T-cell (primary cell): ENCODE measurements around the gene RGL1. TPM values are rescaled to one million over a fixed set of nuclear protein-coding genes. Genes with fewer than 3 reads are reported as not detected.
A peak's percentile ranks its signal among the peaks of the same experiment; 100 is the strongest.

Experiments
- ATAC-seq, 4 experiments: fragments of 200-7000 bp in 3 of 4; fragments of 150-1000 bp in 1 of 4; cut with Tn5 transposase; replicated peaks in 1 of 4; 1 replicate in 3 of 4; 2 replicates in 1 of 4; pipeline ENCODE4 v1.10.0; 2021; ENCODE audit warnings: moderate library complexity in 3 of 4, mild to moderate bottlenecking in 2 of 4, moderate number of reproducible peaks in 1 of 4
- CTCF ChIA-PET, 2 donors: fragments of 300-600 bp; sonication (Branson Sonifier 250); formaldehyde crosslinking; loops; one replicate each; lab custom pipeline; 2022; ENCODE audit warnings: antibody characterized with exemption in 2 of 2; lab: Charles Lee
- POLR2A ChIA-PET, 2 donors: fragments of 300-600 bp; sonication (Branson Sonifier 250); formaldehyde crosslinking; loops; one replicate each; lab custom pipeline; 2022; ENCODE audit warnings: antibody characterized with exemption in 2 of 2; lab: Charles Lee
- DNase-seq, 35 experiments: peaks; one replicate each; pipeline versions ENCODE4 v3.0.0 to v3.0.0-alpha.2; 2013 to 2023
- H3K27ac ChIP-seq: one replicate; pipeline ENCODE4 v1.5.1; 2013; ENCODE audit warnings: low read length
- H3K27me3 ChIP-seq, 2 experiments: replicated peaks in 1 of 2; 1 replicate in 1 of 2; 2 replicates in 1 of 2; pipeline versions ENCODE4 v1.6.1 to v1.7.0; 2013; ENCODE audit warnings: low read length in 1 of 2, mixed read lengths in 1 of 2; ENCODE audit not compliant: control insufficient read depth in 2 of 2, insufficient read depth in 2 of 2; ENCODE audit errors: extremely low read depth in 1 of 2
- H3K36me3 ChIP-seq, 2 donors: 1 replicate in 1 of 2; 2 replicates in 1 of 2; pipeline versions ENCODE4 v1.6.1 to v1.7.0; 2013; ENCODE audit warnings: low read length in 1 of 2; ENCODE audit not compliant: control insufficient read depth in 2 of 2, insufficient read depth in 1 of 2; ENCODE audit errors: extremely low read depth in 1 of 2
- H3K4me1 ChIP-seq, 2 experiments: 1 replicate in 1 of 2; 2 replicates in 1 of 2; pipeline versions ENCODE4 v1.6.1 to v1.7.0; 2013; ENCODE audit warnings: low read length in 2 of 2, mixed read lengths in 1 of 2; ENCODE audit not compliant: insufficient read depth in 2 of 2, control insufficient read depth in 1 of 2; ENCODE audit errors: extremely low read depth in 1 of 2
- H3K4me3 ChIP-seq, 2 donors: 1 replicate in 1 of 2; 2 replicates in 1 of 2; pipeline versions ENCODE4 v1.5.1 to v1.7.0; 2013; ENCODE audit warnings: mild to moderate bottlenecking in 2 of 2, low read length in 1 of 2, moderate library complexity in 1 of 2; ENCODE audit not compliant: control insufficient read depth in 1 of 2; ENCODE audit errors: extremely low read depth in 1 of 2
- H3K9me3 ChIP-seq: 2 replicates; pipeline ENCODE4 v1.7.0; 2013
- H3K27ac Mint-ChIP-seq, 2 donors: one replicate each; pipeline ENCODE4 v1.8.0; 2020 to 2021; ENCODE audit warnings: mild to moderate bottlenecking in 2 of 2, mixed read lengths in 2 of 2
- H3K27me3 Mint-ChIP-seq, 2 donors: one replicate each; pipeline ENCODE4 v1.8.0; 2021 to 2022; ENCODE audit warnings: mixed read lengths in 2 of 2
- H3K36me3 Mint-ChIP-seq: one replicate; pipeline ENCODE4 v1.8.0; 2021; ENCODE audit warnings: mixed read lengths
- H3K4me1 Mint-ChIP-seq, 3 donors: one replicate each; pipeline ENCODE4 v1.8.0; 2020 to 2022; ENCODE audit warnings: mixed read lengths in 3 of 3, mild to moderate bottlenecking in 1 of 3
- H3K4me3 Mint-ChIP-seq, 3 donors: one replicate each; pipeline ENCODE4 v1.8.0; 2020 to 2022; ENCODE audit warnings: mild to moderate bottlenecking in 3 of 3, mixed read lengths in 3 of 3, moderate library complexity in 3 of 3
- H3K9me3 Mint-ChIP-seq, 3 donors: one replicate each; pipeline ENCODE4 v1.8.0; 2020 to 2022; ENCODE audit warnings: mixed read lengths in 3 of 3
- WGBS: methylation state at CpG from one replicate; pipeline ENCODE4 v1.1.5; 2013; ENCODE audit warnings: missing lambda C conversion rate; ENCODE audit not compliant: insufficient coverage; 5-methylcytosine and 5-hydroxymethylcytosine counted together
- total RNA-seq, 35 experiments: library from RNA in 6 of 35; stranded (reverse) in 6 of 35; fragments of 120-200 nt in 1 of 35; gene quantifications; one replicate each; pipeline versions ENCODE4 v1.2.1 to v1.2.4 and lab custom pipeline; 2013 to 2026

Gene RGL1
- total RNA-seq, 5 donors from 2014 or later (not counting 1 experiment from before 2014, with no cell fraction given), result 1.7 to 3.3 (median 2.3) TPM

DNA sequence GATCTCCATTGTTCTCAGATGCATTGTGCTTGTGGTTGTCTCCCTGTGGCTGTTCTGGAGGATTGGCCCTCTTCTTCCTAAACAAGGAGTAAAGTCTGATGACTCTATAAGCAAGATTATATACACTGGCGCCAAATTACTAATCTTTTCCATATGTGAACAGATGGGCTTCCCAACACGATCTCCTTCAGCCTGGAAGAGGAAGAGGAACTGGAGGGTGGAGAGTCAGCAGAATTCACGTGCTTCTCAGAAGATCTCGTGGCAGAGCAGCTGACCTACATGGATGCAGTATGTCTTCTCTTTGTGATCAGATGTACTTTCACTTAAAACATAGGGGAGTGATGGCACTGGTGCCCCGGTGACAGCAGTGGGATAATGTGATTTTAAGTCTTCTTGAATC lies 78.7 kb downstream of the RGL1 start:
- ChIA-PET POLR2A (no interaction called here), CTCF (no interaction called here)
- no peaks in the 10 kb centered on the region for H3K9me3 ChIP-seq
- WGBS, result 100% methylated on average over 1 of the region's 5 CpGs
- H3K27me3 ChIP-seq, result no peaks in the 10 kb centered on the region
- H3K4me1 Mint-ChIP-seq, result peaks cover 19 to 21% (median 21%) of the 10 kb centered on the region in 3 donors
- H3K36me3 ChIP-seq, result no peaks in the 10 kb centered on the region
- no peak for ATAC-seq
- peaks cover 10 to 14% of the 10 kb centered on the region in 2 experiments for H3K4me1 ChIP-seq
- H3K27ac Mint-ChIP-seq, result no peak overlapping the region
- no peak overlapping the region for H3K27ac ChIP-seq
- peaks cover 6% of the 10 kb centered on the region for H3K36me3 Mint-ChIP-seq
- no peak overlapping the region for H3K4me3 ChIP-seq
- H3K9me3 Mint-ChIP-seq, result no peaks in the 10 kb centered on the region
- no peak overlapping the region for H3K4me3 Mint-ChIP-seq
- no peaks in the 10 kb centered on the region for H3K27me3 Mint-ChIP-seq
- no peak for DNase-seq

- Histone ChIP-seq H3K36me3 (no peaks in the 10 kb centered on the region), H3K27ac (no peak overlapping the region), H3K4me1 (peaks cover 16 to 22% of the 10 kb centered on the region in 2 experiments), H3K9me3 (no peaks in the 10 kb centered on the region), H3K4me3 (no peak overlapping the region), H3K27me3 (no peaks in the 10 kb centered on the region)
- ChIA-PET CTCF (no interaction called here), POLR2A (interaction anchor here in 1 of 2 donors (0.6 kb wide), 1 partner anchor 47 kb away, joined by 5 read pairs; no protein-coding TSS in a partner anchor)
- ATAC-seq (no peak), DNase-seq (no peak)
- H3K9me3 Mint-ChIP-seq, result no peaks in the 10 kb centered on the region
- H3K4me3 Mint-ChIP-seq, result no peak overlapping the region
- no CpG with 5 or more reads among the region's 4 CpGs for WGBS
- peaks cover 28 to 30% (median 30%) of the 10 kb centered on the region in 3 donors for H3K4me1 Mint-ChIP-seq
- H3K36me3 Mint-ChIP-seq, result peaks cover 6% of the 10 kb centered on the region
- no peak overlapping the region for H3K27ac Mint-ChIP-seq
- H3K27me3 Mint-ChIP-seq, result no peaks in the 10 kb centered on the region
These were observed 79.6 kb downstream of the RGL1 start for GRCh38 chr1:183884526-183884925.

DNA sequence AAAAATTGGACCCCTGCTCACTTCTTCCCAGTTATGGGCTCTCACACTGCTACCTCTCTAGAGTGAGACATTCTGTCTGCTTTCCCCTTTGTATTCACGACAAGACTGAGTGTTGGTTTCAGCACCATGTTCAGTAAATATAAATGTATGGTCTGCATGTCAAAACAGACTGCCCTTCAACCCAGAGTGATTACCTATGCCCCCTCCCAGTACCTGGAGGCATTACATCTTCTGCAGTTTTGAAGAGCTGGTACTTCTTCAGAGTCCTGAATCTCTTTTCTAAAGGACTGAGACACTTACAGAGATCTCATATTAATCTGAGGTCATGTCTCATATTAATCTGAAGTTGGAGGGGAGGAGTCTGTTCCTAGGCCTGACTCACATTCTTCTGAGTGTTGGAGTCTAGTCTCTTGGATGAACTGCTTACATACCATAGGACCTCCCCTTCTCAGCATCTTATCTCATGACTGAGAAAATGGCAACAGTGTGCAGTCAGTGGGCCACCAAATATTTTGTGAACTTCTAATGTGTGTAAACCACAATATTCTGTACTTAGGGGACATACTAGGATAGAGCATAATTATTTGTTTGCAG lies 80.3 kb downstream of the RGL1 start:
- peaks cover 34 to 37% (median 37%) of the 10 kb centered on the region in 3 donors for H3K4me1 Mint-ChIP-seq
- ChIA-PET POLR2A (no interaction called here), CTCF (no interaction called here)
- H3K4me3 Mint-ChIP-seq, result no peak overlapping the region
- H3K4me1 ChIP-seq, result peaks cover 17 to 23% of the 10 kb centered on the region in 2 experiments
- no peaks in the 10 kb centered on the region for H3K27me3 ChIP-seq
- no peaks in the 10 kb centered on the region for H3K27me3 Mint-ChIP-seq
- no CpG with 5 or more reads among the region's 1 CpG for WGBS
- ATAC-seq, result no peak
- peaks cover 6% of the 10 kb centered on the region for H3K36me3 Mint-ChIP-seq
- no peak overlapping the region for H3K27ac Mint-ChIP-seq
- H3K4me3 ChIP-seq, result no peak overlapping the region
- H3K9me3 ChIP-seq, result no peaks in the 10 kb centered on the region
- H3K27ac ChIP-seq, result no peak overlapping the region
- no peaks in the 10 kb centered on the region for H3K9me3 Mint-ChIP-seq
- no peaks in the 10 kb centered on the region for H3K36me3 ChIP-seq
- no peak for DNase-seq

DNA sequence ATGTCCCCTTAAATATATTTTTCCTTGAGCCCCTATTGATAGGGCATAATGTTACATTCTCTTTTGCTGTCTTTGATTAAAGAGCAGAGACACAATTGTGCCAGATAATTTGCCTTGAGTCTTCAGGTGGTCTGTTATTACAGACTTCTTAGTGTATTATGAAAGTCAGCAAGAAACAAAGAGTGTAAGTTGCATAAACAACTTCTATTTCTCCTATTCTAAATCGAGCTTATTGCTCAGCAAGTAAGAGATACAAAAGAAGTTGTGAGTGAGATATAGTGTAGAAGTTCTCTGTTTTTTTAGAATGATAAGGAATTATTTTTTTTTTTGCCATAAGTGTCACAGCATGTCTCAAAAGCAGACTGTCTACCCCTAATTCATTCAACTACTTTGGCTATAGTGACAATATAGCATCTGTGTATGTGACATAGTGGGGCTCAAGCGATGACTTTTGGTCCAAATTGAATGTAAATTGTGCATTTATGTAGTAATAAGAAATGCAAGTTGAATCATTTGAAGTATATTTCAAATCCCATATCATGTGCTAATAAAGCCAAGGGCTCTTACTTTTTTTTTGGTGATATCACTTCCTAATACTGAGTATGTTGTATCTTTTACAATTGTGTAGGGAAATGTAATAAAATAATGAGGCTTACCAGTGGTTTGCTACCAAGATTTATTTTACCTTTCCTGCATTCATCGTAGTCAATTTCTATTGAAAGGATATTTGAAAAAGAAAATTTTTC lies 81.3 kb downstream of the RGL1 start:
- Mint-ChIP-seq H3K9me3 (no peaks in the 10 kb centered on the region), H3K27ac (peak overlapping the region in 1 of 2 donors; percentile 25), H3K36me3 (peaks cover 6% of the 10 kb centered on the region), H3K4me1 (peaks cover 34 to 43% (median 42%) of the 10 kb centered on the region in 3 donors), H3K27me3 (no peaks in the 10 kb centered on the region), H3K4me3 (no peak overlapping the region)
- DNase-seq, result no peak
- H3K27ac ChIP-seq, result no peak overlapping the region
- H3K27me3 ChIP-seq, result no peaks in the 10 kb centered on the region
- CTCF ChIA-PET, result no interaction called here
- peaks cover 17 to 23% of the 10 kb centered on the region in 2 experiments for H3K4me1 ChIP-seq
- no peaks in the 10 kb centered on the region for H3K36me3 ChIP-seq
- no CpG with 5 or more reads among the region's 3 CpGs for WGBS
- no peak for ATAC-seq
- no peaks in the 10 kb centered on the region for H3K9me3 ChIP-seq
- no peak overlapping the region for H3K4me3 ChIP-seq
- POLR2A ChIA-PET, result interaction anchor here in 1 of 2 donors (0.8 kb wide), 1 partner anchor 194 kb away, joined by 3 read pairs; no protein-coding TSS in a partner anchor

- peak overlapping the region; percentile 92 to 95 for H3K27ac Mint-ChIP-seq
- H3K4me1 Mint-ChIP-seq, result peaks cover 34 to 43% (median 42%) of the 10 kb centered on the region in 3 donors
- Histone ChIP-seq H3K27ac (no peak overlapping the region), H3K4me1 (peaks cover 17 to 23% of the 10 kb centered on the region in 2 experiments), H3K9me3 (no peaks in the 10 kb centered on the region), H3K36me3 (no peaks in the 10 kb centered on the region), H3K4me3 (no peak overlapping the region), H3K27me3 (no peaks in the 10 kb centered on the region)
- CTCF ChIA-PET, result no interaction called here
- peak overlapping the region in 1 of 3 donors; percentile 65 for H3K4me3 Mint-ChIP-seq
- ATAC-seq (no peak), DNase-seq (no peak)
- H3K36me3 Mint-ChIP-seq, result peaks cover 6% of the 10 kb centered on the region
- H3K27me3 Mint-ChIP-seq, result no peaks in the 10 kb centered on the region
- H3K9me3 Mint-ChIP-seq, result no peaks in the 10 kb centered on the region
- POLR2A ChIA-PET, result no interaction called here
These were observed 81.9 kb downstream of the RGL1 start for GRCh38 chr1:183886853-183887252.

GRCh38 chr1:183887826-183888819 lies 83.2 kb downstream of the RGL1 start:
- ChIA-PET CTCF (interaction anchor here (0.6 to 1.1 kb wide), 3 partner anchors 28 to 233 kb away, joined by 3 read pairs; no protein-coding TSS in a partner anchor), POLR2A (no interaction called here)
- no peaks in the 10 kb centered on the region for H3K27me3 Mint-ChIP-seq
- DNase-seq, result peak in 2 of 35 experiments; percentile 7 to 31
- ATAC-seq, result peak; percentile 86 to 95 (median 92)
- H3K27ac ChIP-seq, result peak overlapping the region; percentile 35
- peaks cover 6% of the 10 kb centered on the region for H3K36me3 Mint-ChIP-seq
- H3K36me3 ChIP-seq, result no peaks in the 10 kb centered on the region
- H3K27me3 ChIP-seq, result no peaks in the 10 kb centered on the region
- no peaks in the 10 kb centered on the region for H3K9me3 Mint-ChIP-seq
- H3K9me3 ChIP-seq, result no peaks in the 10 kb centered on the region
- 20% methylated on average over 2 of the region's 9 CpGs for WGBS
- peak overlapping the region; percentile 11 to 17 for H3K4me3 ChIP-seq
- H3K27ac Mint-ChIP-seq, result peak overlapping the region; percentile 92 to 95
- peaks cover 17 to 23% of the 10 kb centered on the region in 2 experiments for H3K4me1 ChIP-seq
- peak overlapping the region; percentile 64 to 67 (median 65) for H3K4me3 Mint-ChIP-seq
- peaks cover 34 to 43% (median 42%) of the 10 kb centered on the region in 3 donors for H3K4me1 Mint-ChIP-seq
